NCI-H1436 (cell line): Measurements from ENCODE around the gene LGI2.
"Not testable (repeated sequence)": the region's sequence is repeated elsewhere in the genome, so short reads cannot be mapped to it uniquely, and the experiment has no call there.

ENCODE experiments used
- DNase-seq: peaks from one replicate; lab custom pipeline; 2025; lab: John Stamatoyannopoulos, UW

The LGI2 gene

DNA sequence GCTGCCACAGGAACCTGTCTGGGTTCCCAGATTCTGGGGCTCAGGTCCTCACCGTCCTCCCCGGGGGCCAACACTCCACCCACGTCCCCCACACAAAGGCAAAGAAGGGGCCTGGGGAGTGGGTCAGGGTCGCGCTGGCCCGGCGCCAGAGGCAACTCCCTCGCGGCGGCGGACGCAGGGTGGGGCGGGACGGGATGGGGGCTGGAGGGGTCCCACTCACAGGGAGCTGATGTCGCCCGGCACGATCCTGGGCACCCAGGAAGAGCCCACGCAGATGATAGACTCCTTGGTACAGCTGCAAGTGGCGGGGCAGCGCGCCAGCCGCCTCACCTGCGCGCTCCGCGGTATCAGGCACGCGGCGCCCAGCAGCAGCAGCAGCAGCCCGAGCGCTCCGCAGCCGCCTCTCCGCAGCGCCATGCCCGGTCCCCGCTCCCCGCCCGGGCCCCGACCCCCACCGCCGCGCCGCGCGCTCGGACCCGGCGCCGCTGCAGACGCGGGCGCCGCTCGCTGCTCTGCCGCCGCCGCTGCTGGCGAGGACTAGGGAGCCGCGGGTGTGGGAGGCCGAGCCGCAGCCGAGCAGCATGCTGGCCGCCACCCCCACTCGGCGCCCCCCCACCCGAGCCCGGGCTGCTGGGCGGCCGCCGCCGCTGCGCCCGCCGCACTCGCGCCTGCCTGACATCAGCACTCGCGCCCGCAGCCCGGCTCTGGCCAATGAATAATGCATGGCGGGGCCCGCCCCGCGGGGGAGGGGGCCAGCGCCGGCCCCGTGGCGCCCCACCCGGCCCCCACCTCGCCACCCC, at the start of gene LGI2:
Gene LGI2 (minus strand): TSS at position 670 of the 800 bp plus-strand sequence. CDS start 253 bp downstream, at position 417.
- DNase-seq: no peak

- DNase-seq: no peak
These were observed 47.8 kb upstream of the LGI2 start for GRCh38 chr4:25078523-25078922.

GRCh38 chr4:25076625-25077398, 46.1 kb upstream of the LGI2 start:
- no peak for DNase-seq

DNA sequence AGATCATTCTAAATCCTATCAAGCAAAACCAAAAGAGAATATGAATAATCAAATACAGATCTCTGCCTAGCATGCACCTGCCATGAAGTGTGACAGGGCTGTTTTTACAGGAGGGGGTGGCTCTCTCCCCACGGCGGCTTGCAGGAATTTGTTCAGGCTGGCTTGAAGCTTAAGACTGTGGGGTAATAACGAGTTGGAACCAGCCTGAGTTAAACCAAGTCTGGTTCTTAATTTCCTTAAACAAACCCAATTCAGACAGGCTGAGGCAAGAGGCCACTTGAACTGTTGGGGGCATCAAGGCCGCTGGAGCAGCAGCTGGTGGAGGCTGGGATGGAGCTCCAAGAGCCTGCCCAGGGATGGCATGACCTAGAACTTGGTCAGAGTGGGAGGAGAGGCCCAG, 45.1 kb upstream of the LGI2 start:
- no peak for DNase-seq

DNA sequence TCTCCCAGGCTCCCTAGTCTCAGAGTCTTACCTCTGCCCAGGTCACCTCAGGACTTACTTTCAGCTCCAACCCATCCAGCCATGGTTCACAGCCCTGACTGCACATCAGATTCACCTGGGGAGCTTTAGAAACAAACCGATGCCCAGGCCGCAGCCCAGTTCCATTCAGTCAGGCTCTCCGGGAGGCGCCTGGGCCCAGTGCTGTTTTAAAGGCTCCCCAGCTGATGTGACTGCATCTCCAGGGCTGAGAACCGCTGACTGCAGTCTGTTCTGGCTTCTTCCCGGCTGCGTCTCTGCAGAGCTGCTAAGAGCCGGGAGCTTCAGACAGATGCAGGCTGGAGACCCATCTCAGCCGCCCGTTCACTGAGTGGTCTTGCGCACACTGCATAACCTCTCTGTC, 44.4 kb upstream of the LGI2 start:
- DNase-seq: no peak

- no peak for DNase-seq
These were observed 39.8 kb upstream of the LGI2 start for GRCh38 chr4:25070545-25070944.

DNA sequence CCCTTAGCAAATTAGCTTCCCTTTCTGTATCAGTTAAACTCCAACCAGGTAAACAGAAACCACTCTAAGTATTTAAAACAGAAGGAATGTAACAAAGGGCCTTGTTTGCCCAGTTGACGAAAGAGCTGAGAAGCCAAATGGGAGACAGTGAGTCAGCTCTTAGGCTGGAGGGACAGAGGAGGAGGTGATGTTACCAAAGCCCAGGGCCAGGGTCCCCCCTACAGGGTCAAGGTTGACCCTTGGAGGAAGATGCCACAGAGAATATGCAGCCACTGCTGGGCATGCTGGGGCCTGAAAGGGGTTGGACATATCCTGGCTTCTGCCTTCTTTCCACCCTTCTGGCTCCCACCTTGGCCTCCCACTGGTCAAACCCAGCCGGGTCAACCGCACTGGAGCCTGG, 38.3 kb upstream of the LGI2 start:
- DNase-seq: no peak

GRCh38 chr4:25068386-25068785, 37.6 kb upstream of the LGI2 start:
- no peak for DNase-seq

DNA sequence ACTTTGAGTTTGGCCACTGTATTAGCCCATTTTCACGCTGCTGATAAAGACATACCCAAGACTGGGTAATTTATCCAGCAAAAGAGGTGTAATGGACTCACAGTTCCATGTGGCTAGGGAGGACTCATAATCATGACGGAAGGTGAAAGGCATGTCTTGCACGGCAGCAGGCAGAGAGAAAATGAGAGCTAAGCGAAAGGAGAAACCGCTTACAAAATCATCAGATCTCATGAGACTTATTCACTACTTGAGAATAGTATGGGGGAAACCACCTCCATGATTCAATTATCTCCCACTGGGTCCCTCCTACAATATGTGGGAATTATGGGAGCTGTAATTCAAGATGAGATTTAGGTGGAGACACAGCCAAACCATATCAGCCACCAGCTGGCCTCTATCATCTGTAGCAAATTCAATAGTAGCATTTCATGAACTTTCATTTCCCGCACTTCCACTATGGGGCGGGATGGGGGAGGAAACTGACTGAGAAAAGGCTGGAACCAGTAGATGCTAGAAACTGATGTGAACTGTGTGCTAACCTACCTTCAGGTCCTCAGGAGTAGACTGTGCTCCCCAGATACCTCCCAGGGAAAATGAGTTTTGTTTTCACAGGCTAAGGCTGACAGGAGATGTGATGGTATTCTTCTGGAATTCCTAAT, 35.3 kb upstream of the LGI2 start:
- DNase-seq: no peak

DNA sequence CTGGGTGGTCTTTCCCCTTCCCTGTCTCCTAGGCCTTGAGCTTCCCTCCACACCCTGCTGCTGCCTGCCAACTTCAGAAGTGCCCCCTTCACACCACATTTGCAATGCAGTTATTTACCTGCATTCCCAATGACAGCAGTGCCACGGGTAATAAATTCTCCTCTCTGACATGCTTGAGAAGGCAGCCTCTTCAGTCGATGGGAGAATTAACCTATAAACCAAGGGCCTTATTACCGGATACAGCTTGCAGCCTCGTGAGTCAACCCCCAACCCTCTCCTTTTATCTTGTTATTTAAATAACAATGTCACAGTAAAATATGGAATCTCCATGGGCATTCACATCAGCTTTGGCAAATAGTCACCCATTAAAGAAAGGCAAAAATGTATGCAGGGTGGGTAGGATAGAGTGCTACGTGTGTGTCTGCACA, 34.7 kb upstream of the LGI2 start:
- peak; percentile 43 for DNase-seq

DNA sequence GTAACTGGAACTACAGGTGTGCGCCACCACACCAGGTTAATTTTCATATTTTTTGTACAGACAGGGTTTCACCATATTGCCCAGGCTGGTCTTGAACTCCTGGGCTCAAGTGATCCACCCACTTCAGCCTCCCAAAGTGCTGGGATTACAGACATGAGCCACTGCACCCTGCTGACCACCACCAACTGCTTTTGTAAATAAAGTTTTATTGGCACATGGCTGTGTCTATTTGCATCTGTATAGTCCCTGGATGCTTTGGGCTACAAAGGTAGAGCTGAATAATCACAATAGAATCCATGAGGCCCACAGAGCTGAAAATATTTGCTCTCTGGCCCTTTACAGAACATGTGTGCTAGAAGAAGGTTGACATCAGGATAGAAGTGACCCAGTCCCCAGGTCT, 33.7 kb upstream of the LGI2 start:
- DNase-seq: not testable (repeated sequence)

DNA sequence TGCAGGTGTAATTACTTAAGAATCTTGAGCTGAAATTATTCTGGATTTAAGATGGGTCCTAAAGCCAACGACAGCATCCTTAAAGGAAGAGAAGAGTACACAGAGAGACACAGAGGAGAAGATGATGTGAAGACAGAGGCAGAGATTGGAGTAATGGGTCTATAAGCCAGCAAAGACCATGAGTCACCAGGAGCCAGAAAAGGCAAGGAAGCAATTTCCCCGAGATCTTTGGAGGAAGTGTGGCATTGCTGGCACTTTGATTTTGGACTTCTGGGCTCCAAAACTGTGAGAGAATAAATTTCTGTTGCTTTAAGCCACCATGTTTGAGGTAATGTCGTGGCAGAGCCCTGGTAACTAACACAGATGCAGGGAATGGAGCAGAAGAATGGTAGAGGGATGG, 32.4 kb upstream of the LGI2 start:
- DNase-seq: no peak

GRCh38 chr4:25062098-25062497, 31.4 kb upstream of the LGI2 start:
- no peak for DNase-seq

- no peak for DNase-seq
These were observed 30.9 kb upstream of the LGI2 start for GRCh38 chr4:25061602-25062001.

DNA sequence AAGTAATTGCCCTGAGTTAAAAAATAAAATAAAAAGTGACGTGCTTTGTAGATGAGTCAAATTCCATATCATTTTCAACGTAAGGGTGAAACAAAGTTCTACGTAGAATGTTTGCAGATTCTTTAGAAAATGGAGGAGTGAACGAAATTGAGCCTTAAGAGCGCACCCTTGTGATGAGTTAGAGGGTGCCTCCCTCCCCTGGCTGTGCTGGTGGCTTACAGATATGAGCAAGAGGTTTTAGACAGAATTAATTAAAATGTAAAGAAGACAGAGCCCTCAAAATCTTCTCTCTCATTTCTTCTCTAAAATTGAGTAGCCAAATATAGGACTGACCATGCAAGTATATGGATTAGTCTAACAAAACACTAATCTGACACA, 30.2 kb upstream of the LGI2 start:
- no peak for DNase-seq

DNA sequence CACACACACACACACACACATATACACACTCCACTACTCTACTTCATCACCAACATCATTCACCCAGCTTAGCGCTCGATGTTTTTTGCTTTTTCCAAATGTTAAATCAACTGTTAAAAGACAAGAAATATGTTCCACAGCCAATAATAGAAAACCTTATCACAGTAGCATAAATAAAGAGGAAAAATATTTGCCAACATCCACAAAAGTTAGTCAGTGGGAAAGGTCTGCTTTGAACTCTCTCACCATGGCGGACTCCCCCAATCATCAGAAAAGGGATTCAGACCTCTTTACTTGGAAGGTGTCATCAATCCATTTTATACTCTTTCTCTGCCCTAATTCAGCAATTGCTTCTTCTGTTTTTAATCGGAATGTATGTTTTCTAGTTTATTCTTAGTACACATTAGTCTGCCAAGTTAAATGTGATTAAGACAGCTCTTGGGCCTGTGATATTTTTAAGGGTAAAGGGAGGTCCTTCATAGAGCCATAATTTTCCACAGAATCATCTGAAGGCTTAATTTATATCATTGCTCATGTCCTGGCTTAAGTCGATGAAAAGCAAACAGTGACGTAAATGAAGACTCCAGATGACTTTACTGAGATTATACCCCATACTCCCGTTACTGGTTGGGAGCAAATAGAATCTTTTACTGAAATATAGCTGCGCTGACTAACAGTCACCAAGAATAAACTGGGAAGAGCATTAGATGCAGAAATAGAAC, 29.7 kb upstream of the LGI2 start:
- no peak for DNase-seq

DNA sequence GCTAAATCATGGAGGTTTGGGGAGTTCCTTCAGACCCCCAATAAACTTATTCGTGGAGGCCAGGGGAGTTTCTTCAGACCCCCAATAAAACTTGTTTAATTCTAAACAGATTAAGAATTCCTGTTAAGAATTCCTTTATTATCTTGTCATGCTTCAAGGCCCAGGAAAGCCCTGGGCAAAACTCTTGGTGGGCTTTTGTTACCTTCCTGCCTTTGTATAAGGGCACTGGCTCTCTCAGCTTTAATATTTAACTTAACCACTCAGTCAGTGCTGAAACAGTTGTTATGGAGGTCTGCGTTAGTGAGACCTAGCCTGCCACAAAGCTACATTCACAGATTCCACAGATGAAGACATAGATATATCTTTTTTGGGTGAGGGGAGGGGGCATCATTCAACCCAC, 29.0 kb upstream of the LGI2 start:
- DNase-seq: no peak

GRCh38 chr4:25058796-25059195, 28.1 kb upstream of the LGI2 start:
- DNase-seq: no peak

GRCh38 chr4:25057299-25057698, 26.6 kb upstream of the LGI2 start:
- no peak for DNase-seq

DNA sequence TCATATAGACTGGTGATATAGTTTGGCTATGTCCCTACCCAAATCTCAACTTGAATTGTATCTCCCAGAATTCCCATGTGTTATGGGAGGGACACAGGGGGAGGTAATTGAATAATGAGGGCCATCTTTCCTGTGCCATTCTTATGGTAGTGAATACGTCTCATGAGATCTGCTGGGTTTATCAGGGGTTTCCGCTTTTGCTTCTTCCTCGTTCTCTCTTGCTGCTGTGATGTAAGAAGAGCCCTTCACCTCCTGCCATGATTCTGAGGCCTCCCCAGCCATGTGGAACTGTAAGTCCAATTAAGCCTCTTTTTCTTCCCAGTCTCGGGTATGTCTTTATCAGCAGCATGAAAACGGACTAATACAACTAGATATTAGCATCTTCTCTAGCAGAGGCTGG, 21.3 kb upstream of the LGI2 start:
- not testable (repeated sequence) for DNase-seq

- DNase-seq: no peak
These were observed 20.8 kb upstream of the LGI2 start for GRCh38 chr4:25051534-25051933.

DNA sequence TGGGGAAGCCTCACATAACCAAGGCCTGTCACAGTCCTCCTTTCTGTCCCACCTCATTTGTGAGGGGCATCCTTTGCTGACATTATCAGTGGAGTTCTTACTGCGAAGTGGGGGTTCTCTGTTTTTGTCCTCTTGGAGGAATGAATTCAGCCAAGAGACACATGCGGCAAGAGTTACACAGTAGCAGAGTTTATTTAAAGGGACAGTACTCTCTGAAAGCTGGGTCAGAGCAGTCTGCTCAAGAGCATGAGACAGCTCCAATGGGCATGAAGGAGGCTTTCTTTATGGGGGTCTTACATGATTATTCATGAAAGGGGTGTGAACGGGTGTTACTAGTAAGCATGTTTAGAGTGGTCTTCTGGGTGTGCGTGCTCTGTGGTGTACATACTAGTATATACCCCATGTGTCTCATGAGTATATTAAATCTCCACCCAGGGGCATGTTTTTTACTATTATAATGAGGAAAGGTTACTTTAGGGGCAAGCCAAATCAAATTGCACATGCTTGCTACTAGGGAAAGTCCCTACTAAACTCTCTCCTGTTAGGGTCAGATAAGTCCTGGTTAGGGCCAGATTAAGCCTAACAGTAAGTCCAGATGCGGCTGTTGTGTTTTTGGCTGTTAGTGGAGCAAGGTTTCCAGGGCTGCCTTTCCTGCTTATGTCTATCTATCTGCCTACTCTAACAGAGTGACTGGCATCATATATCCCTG, 19.8 kb upstream of the LGI2 start:
- DNase-seq: no peak
